ENCODE results near the gene MBNL1. TPM values are rescaled to one million over a fixed set of nuclear protein-coding genes. Genes with fewer than 3 reads are reported as not detected.

Gene MBNL1
- total and polyA plus RNA-seq, 2 of the 13 experiments (the other 11 are each of a cell fraction or from before 2014, with no cell fraction given) = 27.1 to 55.4 TPM

DNA sequence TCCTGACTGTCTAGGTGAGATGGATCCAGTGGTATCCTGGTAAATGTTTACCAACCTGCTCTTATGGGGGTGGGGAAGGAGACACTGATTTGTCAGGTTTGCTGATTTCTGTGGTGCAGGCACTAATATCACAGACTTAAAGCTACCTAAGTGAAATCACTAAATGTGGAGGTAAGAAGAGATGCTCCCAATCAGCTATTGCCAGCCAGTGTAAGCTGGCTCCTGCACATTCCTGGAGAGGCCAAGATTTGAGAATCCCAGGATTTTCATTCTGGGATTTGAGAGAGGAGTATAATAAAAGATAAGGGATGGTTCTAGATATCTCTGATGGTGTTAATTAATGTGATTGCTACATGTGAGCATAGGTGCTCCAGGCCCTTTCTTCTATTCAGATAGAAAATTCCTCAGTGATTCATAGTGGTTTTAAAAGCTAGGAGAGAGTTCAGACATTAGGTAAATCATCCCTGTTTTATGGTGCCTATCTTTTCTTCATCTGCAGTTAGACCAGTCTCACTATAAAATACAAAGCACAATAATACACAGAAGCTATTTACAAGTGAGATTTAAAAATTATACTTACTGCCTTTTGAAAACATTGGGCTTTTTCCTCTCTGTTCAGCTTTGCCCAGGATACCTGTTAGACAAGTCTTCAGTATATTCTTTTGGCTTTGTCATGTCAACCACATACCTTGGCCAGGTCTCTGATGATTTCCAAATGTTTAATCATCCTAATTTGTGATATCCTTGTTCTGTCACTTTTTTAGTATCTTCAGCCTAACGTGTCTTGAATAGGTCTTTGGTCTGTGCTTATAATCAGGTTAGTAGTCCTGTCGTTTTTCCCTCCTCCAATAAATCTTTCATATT, 90.9 kb downstream of the MBNL1 start:
- no peak overlapping the region for H3K4me3 ChIP-seq (replicated peaks in 1 of 3; ENCODE audit: insufficient read depth in 1 of 3, low read depth in 2 of 3, low read length in 3 of 3)
- DNase-seq (ENCODE audit: low spot score) = no peak
- ATAC-seq = no peak
- no peaks in the 10 kb centered on the region for H3K27me3 ChIP-seq (ENCODE audit: control insufficient read depth in 1 of 2, insufficient read depth in 2 of 2, low read length in 2 of 2)
- no peak overlapping the region for H3K4me2 ChIP-seq (ENCODE audit: low read depth, low read length)
- H3K27ac ChIP-seq (ENCODE audit: extremely low read length, insufficient read depth, low read length) = no peak overlapping the region
- WGBS (ENCODE audit: low lambda C conversion rate) = 97% methylated on average over 2 of the region's 2 CpGs
- in situ Hi-C loops (cut with HindIII; ENCODE audit: extremely low pct_ligation_motif_present, low pct_unique_long_range_greater_than_20kb) = no loop called here
- ChIA-PET CTCF (ENCODE audit: low intra/inter-chr PET ratio, low total read pairs) (no interaction called here), POLR2A (no interaction called here)
- H2AFZ ChIP-seq (ENCODE audit: low read length) = no peak overlapping the region
- intact Hi-C loops (cut with micrococcal nuclease; ENCODE audit: unreplicated experiment) = no loop called here
- H3K9ac ChIP-seq (ENCODE audit: insufficient read depth, low read depth, low read length) = no peak overlapping the region
- FAIRE-seq = no peak
- H4K20me1 ChIP-seq (ENCODE audit: insufficient read depth, low read length) = no peaks in the 10 kb centered on the region; the same call in 1 of the 2 replicates
- peaks cover 46% of the 10 kb centered on the region for H3K79me2 ChIP-seq (ENCODE audit: insufficient read depth, low read length)
- H3K36me3 ChIP-seq (replicated peaks in 1 of 2; ENCODE audit: control insufficient read depth in 1 of 2, insufficient read depth in 2 of 2, low read length in 2 of 2) = no peaks in the 10 kb centered on the region
- no peaks in the 10 kb centered on the region for H3K9me3 ChIP-seq (ENCODE audit: low read length)
- H3K4me1 ChIP-seq (ENCODE audit: insufficient read depth, low read length) = peaks cover 16% of the 10 kb centered on the region; the same call in 1 of the 2 replicates
- BruUV-seq (replicated peaks) = no TSS peak
- no peak for TF ChIP-seq ZNF720 (CRISPR knock-in tag; IDR thresholded peaks at IDR 0.05)
- no peak for TF ChIP-seq ZNF616 (CRISPR knock-in tag; IDR thresholded peaks at IDR 0.05; ENCODE audit: low read depth)
- TF ChIP-seq, protein P1, sequence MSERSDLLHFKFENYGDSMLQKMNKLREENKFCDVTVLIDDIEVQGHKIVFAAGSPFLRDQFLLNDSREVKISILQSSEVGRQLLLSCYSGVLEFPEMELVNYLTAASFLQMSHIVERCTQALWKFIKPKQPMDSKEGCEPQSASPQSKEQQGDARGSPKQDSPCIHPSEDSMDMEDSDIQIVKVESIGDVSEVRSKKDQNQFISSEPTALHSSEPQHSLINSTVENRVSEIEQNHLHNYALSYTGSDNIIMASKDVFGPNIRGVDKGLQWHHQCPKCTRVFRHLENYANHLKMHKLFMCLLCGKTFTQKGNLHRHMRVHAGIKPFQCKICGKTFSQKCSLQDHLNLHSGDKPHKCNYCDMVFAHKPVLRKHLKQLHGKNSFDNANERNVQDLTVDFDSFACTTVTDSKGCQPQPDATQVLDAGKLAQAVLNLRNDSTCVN (CRISPR knock-in tag; IDR thresholded peaks at IDR 0.05; ENCODE audit: borderline replicate concordance) = no peak
- no peak for TF ChIP-seq RBM22 (optimal IDR thresholded peaks at IDR 0.05; ENCODE audit: low read length)
- no peak for TF ChIP-seq CHD2 (IDR thresholded peaks at IDR 0.05; ENCODE audit: low read depth, low read length)
- TF ChIP-seq, protein P2, sequence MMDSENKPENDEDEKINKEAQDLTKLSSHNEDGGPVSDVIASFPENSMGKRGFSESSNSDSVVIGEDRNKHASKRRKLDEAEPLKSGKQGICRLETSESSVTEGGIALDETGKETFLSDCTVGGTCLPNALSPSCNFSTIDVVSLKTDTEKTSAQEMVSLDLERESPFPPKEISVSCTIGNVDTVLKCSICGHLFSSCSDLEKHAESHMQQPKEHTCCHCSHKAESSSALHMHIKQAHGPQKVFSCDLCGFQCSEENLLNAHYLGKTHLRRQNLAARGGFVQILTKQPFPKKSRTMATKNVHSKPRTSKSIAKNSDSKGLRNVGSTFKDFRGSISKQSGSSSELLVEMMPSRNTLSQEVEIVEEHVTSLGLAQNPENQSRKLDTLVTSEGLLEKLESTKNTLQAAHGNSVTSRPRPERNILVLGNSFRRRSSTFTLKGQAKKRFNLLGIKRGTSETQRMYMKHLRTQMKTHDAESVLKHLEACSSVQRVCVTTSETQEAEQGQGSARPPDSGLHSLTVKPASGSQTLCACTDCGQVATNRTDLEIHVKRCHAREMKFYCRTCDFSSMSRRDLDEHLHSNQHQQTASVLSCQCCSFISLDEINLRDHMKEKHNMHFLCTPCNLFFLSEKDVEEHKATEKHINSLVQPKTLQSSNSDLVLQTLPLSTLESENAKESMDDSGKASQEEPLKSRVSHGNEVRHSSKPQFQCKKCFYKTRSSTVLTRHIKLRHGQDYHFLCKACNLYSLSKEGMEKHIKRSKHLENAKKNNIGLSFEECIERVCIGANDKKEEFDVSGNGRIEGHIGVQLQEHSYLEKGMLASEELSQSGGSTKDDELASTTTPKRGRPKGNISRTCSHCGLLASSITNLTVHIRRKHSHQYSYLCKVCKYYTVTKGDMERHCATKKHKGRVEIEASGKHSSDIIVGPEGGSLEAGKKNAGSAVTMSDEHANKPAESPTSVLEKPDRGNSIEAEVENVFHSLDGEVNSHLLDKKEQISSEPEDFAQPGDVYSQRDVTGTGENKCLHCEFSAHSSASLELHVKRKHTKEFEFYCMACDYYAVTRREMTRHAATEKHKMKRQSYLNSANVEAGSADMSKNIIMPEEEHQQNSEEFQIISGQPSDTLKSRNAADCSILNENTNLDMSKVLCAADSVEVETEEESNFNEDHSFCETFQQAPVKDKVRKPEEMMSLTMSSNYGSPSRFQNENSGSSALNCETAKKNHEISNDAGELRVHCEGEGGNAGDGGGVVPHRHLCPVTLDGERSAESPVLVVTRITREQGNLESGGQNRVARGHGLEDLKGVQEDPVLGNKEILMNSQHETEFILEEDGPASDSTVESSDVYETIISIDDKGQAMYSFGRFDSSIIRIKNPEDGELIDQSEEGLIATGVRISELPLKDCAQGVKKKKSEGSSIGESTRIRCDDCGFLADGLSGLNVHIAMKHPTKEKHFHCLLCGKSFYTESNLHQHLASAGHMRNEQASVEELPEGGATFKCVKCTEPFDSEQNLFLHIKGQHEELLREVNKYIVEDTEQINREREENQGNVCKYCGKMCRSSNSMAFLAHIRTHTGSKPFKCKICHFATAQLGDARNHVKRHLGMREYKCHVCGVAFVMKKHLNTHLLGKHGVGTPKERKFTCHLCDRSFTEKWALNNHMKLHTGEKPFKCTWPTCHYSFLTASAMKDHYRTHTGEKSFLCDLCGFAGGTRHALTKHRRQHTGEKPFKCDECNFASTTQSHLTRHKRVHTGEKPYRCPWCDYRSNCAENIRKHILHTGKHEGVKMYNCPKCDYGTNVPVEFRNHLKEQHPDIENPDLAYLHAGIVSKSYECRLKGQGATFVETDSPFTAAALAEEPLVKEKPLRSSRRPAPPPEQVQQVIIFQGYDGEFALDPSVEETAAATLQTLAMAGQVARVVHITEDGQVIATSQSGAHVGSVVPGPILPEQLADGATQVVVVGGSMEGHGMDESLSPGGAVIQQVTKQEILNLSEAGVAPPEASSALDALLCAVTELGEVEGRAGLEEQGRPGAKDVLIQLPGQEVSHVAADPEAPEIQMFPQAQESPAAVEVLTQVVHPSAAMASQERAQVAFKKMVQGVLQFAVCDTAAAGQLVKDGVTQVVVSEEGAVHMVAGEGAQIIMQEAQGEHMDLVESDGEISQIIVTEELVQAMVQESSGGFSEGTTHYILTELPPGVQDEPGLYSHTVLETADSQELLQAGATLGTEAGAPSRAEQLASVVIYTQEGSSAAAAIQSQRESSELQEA (CRISPR knock-in tag; IDR thresholded peaks at IDR 0.05; ENCODE audit: not compliant biosample characterization) = no peak
- TF ChIP-seq, protein P3, sequence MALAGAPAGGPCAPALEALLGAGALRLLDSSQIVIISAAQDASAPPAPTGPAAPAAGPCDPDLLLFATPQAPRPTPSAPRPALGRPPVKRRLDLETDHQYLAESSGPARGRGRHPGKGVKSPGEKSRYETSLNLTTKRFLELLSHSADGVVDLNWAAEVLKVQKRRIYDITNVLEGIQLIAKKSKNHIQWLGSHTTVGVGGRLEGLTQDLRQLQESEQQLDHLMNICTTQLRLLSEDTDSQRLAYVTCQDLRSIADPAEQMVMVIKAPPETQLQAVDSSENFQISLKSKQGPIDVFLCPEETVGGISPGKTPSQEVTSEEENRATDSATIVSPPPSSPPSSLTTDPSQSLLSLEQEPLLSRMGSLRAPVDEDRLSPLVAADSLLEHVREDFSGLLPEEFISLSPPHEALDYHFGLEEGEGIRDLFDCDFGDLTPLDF (CRISPR knock-in tag; IDR thresholded peaks at IDR 0.05) = no peak
- TF ChIP-seq, protein P4, sequence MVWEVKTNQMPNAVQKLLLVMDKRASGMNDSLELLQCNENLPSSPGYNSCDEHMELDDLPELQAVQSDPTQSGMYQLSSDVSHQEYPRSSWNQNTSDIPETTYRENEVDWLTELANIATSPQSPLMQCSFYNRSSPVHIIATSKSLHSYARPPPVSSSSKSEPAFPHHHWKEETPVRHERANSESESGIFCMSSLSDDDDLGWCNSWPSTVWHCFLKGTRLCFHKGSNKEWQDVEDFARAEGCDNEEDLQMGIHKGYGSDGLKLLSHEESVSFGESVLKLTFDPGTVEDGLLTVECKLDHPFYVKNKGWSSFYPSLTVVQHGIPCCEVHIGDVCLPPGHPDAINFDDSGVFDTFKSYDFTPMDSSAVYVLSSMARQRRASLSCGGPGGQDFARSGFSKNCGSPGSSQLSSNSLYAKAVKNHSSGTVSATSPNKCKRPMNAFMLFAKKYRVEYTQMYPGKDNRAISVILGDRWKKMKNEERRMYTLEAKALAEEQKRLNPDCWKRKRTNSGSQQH (CRISPR knock-in tag; IDR thresholded peaks at IDR 0.05; ENCODE audit: low read depth) = no peak
- no peak for TF ChIP-seq ZNF224 (CRISPR knock-in tag; IDR thresholded peaks at IDR 0.05)
- no peak for TF ChIP-seq CENPX (CRISPR knock-in tag; IDR thresholded peaks at IDR 0.05)
- TF ChIP-seq TMF1 (CRISPR knock-in tag; IDR thresholded peaks at IDR 0.05; ENCODE audit: low read depth) = no peak
